Measurements from ENCODE around the gene LRRC37A2.
"Not testable (repeated sequence)": the region's sequence is repeated elsewhere in the genome, so short reads cannot be mapped to it uniquely, and the experiment has no call there.

Gene LRRC37A2

GRCh38 chr17:46590157-46591146 is 78.2 kb downstream of the LRRC37A2 start, which contains the start of gene NSF:
Gene NSF, plus strand, starts transcription at chr17:46590669. Its CDS starts 107 bp downstream, at chr17:46590776.
- DNase-seq (ENCODE audit: extremely low spot score, insufficient read length, low read depth): not testable (repeated sequence)
- peak; percentile 62 for FAIRE-seq

GRCh38 chr17:46591332-46591731 is 79.1 kb downstream of the LRRC37A2 start:
- FAIRE-seq: peak; percentile 77
- DNase-seq (ENCODE audit: extremely low spot score, insufficient read length, low read depth): not testable (repeated sequence)

- not testable (repeated sequence) for DNase-seq (ENCODE audit: extremely low spot score, insufficient read length, low read depth)
- peak; percentile 72 for FAIRE-seq
These were observed 86.2 kb downstream of the LRRC37A2 start for GRCh38 chr17:46598344-46598931.

- DNase-seq (ENCODE audit: extremely low spot score, insufficient read length, low read depth); FAIRE-seq: not testable (repeated sequence)
These were observed 88.5 kb downstream of the LRRC37A2 start for GRCh38 chr17:46600767-46601166.

- FAIRE-seq: peak; percentile 73
- DNase-seq (ENCODE audit: extremely low spot score, insufficient read length, low read depth): not testable (repeated sequence)
These were observed 90.9 kb downstream of the LRRC37A2 start for GRCh38 chr17:46603125-46603524.
